HG02623 (cell line): ENCODE results near the gene CDH22.

Source experiments
- ATAC-seq: cut with Tn5 transposase; IDR thresholded peaks from one replicate; pipeline ENCODE4 v1.9.1; 2021; ENCODE audit warnings: moderate library complexity; ENCODE audit not compliant: unreplicated experiment

The CDH22 gene

DNA sequence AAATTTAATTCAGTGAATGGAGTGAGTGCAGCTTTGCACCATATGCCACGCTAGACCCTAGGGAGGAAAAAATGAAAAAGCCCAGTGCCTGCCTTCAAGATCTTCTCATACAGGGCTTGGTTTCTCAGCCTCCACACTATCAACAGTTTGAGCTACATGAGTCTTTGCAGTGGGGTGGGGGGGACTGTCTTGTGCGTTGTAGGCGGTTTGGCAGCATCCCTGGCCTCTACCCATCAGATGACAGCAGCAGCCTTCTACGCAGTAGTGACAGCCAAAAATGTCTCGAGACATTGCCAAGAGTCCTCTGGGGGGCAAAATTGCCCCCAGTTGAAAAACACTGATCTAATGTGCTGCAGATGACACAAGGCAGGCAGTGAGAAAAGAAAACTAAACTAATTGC lies 6.2 kb downstream of the CDH22 start:
- ATAC-seq: no peak

DNA sequence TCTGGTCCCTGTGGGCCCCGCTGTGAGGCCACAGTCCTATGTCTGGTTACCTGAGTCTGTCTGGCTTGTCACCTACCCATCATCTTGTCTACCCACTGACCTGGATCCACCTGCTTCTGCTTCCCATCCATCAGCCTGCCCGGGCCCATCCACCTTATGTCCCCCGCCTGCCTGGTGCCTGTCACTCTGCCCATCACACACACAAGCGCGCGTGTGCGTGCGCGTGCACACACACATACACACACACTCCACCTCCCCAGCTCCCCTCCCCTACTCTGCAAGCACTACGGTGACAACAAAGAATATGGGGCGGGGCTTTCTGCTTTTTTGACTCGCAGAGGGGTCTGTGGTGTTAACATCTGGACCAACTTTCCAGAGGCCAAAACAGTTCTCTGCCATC lies 8.0 kb downstream of the CDH22 start:
- no peak for ATAC-seq

DNA sequence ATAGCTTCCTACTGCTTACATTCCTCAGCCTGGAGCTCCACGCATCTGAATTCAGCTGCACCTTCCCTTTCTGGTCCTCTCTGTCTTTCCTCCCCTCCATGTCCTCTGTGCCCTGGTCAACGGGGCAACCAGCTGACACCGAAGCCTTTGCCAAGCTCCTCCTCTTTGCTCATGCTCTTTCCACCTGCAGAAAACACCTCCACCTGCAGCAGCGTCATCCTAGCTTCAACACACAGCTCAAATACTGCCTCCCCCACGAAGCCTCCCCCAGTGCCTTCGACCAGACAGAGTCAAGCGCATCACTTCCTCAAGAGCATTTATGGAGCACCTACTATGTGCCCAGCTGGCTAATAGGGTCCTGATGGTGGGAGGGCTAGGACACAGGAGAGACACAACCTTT lies 9.2 kb downstream of the CDH22 start:
- ATAC-seq: no peak

DNA sequence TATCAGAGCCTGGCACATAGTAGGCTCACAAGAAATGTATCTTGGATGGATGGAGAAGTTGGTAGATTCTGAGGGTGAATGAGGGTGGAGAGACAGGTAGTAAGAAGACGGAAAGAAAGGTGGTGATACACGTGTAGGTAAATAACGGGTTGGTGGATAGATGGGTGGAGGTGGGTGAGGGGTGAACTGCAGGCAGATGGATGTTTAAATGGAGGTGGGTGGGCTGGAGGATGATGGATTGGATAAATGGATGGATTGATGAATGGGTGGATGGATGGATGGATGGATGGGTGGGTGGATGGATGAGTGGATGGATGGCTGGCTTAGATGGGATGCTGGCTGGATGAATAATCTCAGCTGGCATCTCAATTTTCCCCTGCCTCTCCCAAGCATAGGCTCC lies 9.9 kb downstream of the CDH22 start:
- ATAC-seq: no peak

DNA sequence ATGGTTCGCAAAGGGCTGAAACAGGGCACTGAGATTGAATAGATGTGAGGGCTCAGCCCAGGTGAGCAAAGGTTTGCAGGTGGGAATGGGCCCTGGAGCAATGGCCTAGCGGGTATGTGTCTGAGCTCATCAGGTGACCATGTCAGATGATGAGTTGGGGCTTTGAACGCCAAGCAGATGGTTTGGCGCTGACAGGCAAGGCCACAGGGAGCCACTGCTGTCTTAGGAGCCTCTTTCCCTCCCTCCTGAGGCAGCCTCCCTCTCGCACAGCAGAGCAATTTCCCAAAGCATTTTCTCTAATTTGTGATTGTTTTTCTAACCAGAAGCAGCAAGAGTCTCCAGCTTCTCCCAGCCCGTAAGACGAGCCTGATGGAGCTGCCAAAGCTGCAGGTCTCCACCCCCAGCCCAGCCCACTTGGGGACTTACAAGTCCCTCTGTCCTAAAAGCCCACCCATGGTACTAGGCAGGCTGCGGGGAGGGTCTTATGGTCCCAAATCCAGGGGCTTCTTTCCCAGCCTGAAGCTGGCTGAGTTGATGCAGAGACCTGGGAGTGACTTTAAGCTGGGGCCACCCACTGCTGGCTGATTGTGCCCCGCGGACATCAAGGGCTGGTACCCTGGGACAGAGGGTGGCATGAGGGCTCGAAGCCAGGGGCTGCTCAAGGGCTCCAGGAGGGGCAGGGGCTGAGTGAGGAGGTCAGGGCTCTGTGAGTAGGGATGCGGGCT lies 11.6 kb downstream of the CDH22 start:
- ATAC-seq: no peak

DNA sequence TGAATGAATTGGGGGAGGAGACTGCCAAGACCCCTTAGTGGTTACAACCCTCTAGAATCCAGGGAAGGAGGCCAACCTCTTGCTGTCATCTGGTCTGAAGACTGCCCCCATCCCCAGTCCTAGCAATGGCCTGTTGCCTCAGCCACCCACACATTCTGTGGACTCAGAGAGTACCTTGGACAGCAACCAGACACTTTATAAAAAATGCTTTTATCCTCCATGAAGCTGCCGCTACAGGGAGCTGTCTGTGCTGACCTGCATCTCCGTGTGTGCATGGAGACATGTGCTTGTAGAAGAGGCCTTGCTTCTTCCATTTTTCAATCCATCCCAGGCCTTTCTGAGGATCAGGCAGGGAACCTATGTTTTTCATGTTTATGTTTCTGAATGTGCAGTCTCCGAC lies 15.2 kb downstream of the CDH22 start:
- no peak for ATAC-seq

DNA sequence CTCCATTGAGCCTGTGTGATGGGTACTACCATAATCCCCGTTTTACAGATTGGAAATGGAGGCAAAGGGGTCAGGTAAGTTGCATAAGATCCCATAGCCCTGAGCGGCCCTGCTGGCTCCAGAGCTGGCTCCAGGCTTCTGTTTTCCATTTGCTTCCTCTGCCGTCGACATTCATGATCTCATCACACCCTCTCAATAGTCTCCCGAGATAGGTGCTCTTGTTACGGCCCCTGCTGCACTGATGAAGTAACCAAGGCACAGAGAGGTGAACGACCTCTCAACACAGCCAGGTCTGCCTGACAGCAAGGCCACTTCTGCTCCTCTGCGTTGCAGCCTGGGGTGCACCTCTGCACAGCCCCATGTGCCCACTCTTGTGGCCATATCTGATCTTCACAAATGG lies 16.9 kb downstream of the CDH22 start:
- no peak for ATAC-seq

DNA sequence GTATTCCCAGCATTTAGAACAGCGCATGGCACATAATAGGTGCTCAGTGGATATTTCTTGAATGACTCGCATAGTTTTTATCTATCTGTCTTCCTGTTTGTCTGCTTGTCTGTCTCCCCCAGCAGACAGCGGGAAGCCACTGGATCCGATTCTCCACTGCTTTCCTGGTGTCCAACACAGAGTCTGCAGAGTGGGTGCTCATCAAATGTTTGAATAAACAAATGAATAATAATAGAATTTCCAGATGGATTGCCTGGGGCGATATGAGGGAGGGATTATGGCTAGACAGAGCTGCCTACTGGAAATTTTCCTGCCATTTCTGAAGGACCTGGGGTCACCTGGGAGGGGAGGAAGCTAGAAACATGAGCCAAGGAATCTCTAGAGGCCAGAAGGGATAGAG lies 18.9 kb downstream of the CDH22 start:
- ATAC-seq: no peak

DNA sequence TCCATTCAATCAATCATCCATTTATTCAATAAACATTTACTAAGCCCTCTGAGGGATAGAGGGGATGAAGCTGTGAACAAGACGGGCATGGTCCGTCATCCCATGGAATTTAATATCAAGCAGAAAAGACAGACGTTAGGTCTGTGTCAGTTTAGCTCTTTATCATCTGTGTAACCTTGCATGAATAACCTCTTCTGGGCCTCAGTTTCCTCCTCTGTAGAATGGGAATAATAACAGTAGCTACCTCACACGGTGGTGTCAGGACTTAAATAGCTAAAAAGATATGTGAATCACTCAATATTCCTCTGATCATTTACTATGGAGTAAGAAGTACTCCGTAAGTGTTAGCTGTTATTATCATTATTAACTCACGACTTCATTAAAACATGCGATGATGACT lies 21.3 kb downstream of the CDH22 start:
- no peak for ATAC-seq

DNA sequence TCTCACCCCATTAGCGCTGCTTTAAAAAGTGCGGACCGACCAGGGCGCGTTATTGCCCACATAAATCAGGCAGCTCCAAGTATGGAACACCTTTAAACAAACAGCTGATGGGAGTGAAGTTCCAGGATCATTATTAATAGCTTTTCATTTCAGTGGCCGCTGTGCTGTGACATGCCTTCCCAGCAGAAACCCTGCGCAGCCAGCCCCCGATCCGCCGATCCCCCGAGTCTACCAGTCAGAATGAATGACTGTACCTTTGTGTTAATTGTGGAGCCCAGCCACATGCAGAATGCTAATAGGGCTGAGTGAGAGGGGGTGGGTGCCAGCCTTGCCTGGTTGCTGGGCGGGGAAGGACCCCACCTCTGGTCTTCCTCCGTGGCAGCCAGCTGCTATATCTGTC lies 21.9 kb downstream of the CDH22 start:
- no peak for ATAC-seq

DNA sequence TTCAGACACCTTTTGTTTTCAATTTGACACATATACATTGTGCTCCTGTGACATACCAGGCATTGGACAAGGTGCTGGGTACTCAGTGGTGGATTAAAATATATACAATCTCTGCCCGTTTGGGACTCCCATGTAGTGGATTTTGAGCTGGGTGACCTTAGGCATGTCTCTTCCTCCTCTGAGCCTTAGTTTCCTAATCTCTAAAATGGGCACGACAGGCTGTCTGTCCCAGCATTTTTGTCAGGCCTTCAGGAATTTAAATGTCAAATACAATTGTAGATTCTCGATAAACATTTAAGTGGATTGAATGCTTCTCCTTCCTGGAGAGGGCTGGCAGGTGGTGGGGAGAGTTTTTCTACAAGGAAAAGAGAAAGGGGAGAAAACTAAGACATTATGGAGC lies 22.6 kb downstream of the CDH22 start:
- ATAC-seq: no peak

DNA sequence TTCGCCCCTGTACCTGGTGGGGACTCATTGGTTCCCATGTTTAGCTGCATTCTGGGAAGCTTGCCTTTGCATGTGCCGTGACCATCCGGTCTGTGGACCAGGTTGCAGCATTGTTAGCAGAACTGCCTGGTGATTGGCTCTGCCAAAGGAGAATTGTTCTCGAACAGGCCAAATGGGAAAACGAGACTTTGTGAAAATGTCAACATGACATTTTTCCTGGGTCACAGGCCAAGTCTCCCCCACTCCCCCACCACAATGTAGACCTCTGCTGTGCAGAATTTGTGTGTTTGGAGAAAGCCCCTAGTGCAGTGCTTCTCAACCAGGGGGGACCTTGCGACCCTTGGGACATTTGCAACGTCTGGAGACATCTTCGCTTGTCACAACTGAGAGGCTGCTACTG lies 23.2 kb downstream of the CDH22 start:
- no peak for ATAC-seq

DNA sequence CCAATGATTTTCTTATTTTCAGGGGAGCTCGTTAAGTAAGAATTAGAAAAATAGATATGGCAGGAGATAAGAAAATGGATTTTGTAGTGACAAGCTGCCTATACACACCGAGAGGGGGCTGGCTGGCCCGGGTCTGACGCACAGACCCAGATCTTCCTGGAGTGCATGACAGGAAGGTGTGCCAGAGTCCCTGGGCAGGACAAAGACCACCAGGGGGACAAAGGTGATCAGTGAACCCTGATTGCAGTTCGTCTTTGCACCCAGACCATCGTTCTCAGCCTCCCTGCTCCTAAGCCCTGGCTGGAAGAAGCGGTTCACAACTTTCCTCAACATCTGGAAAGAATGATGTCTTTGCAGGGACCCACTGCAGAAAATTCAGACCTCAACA lies 24.3 kb downstream of the CDH22 start:
- ATAC-seq: no peak

DNA sequence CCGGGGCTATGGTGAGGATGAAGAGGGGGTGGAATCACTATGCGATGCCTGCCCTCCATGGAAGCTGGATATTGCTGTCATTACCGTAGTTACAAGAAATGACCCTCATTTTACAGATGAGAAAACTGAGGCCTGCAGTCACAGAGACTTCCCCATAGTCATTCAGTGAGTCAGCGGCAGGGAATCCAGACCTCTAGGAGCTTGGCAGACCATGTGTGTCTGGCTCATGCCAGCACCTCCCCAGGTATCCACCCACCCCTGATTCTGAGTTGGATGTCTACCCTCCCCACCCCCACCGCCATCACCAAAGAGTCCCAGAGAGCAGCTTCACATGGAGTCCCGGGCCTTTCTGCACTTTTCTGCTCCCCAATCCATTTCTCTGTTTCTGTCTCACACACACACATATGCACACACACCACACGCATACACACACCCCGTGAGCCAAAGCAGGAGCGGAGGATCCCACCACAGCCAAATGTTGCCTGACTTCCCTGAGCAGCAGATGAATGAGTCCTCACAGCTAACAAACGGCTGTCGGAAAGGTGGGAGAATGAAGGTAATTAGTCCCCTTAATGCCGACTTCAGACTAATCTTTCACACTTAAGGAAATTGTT lies 24.8 kb downstream of the CDH22 start:
- ATAC-seq: no peak

DNA sequence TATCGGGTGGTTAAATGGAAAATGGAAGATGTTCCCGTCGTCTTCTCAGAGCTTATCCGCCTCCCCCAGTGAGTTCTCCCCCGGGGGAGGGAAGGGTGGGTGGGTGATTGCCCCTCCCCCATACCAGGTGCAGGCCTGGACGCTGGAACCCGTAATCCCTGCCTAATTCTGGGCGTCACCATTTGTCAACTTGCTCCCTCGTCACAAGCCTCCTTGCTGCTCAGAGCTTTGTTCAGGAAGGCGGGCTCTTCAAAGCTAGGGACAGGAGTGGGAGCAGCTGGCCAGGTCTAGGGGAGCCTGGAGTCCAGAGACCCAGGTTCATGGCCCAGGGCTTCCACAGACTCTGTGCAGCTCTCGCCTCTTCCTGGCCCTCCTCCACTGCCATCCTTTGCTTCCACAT lies 25.6 kb downstream of the CDH22 start:
- no peak for ATAC-seq

DNA sequence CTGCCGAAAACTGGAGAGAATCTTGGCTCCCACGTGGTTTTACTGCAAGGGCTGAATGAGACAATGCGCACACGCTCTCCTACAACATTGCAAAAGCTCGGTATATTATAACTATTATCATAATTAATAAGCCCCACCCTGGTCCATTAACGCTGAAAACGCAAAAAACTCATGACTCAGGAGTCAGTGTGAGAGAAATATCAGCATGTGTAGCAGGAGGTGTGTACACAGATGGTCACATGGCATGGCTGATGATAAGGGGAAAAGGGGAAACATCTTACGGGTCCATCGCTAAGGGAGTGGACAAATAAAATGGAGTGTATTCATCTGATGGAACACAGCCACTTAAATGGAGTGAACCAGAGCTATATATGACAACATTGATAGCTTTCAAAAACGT lies 29.2 kb downstream of the CDH22 start:
- no peak for ATAC-seq

DNA sequence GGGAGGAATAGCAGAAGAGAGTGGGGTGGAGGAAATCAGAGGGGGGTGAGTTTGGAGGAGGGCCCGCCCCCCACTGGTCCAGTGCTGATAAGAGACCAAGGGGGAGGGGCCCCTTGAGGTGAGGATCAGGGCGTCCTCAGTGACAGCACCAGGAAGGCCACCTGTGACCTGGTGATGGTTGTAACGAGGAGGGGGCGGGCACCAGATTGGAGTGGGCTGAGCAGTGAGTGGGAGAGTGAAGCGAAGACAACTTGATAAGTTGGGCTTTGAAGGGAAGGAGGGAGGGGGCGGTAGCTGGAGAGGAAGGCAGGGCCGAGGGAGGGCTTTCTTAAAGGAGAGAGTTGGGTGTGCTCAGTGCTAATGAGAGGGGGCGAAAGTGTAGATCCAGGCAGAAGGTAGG lies 30.7 kb downstream of the CDH22 start:
- no peak for ATAC-seq

DNA sequence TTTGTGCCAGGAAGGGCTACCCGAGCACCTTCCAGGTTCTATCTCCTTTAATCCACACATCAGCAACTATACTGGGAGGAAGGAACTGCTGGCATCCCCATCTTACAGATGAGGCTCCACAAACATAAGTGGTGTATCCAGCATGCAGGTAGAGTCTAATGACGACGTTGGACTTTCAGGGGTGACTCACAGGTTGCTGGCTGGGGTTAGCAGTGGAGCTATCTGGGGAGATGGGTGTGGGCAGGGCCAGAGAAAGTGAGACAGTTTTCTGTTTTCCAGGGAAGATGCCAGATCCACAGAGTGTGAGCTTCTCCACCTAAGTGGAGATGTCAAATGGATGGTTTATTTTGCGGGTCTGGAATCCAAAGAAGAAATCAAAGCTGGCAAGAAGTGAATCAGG lies 31.8 kb downstream of the CDH22 start:
- ATAC-seq: no peak

DNA sequence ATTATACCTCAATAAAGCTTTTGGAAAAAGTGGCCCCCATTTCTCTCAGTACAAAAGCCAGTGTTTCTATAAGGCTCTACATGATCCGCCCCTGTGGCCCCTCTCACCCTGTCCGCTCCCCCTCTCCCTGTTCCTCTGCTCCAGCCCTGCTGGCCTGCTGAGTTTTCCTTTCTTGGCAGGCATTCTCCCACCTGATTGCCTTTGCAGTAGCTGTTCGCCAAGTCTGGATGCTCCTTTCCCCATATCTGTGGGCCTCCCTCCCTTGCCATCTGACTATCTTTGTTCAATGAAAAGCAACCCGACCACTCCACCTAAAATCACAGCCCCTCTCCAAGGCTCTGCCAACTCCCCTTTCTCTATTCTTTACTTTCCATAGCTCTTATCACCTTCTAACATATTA lies 33.2 kb downstream of the CDH22 start:
- no peak for ATAC-seq

DNA sequence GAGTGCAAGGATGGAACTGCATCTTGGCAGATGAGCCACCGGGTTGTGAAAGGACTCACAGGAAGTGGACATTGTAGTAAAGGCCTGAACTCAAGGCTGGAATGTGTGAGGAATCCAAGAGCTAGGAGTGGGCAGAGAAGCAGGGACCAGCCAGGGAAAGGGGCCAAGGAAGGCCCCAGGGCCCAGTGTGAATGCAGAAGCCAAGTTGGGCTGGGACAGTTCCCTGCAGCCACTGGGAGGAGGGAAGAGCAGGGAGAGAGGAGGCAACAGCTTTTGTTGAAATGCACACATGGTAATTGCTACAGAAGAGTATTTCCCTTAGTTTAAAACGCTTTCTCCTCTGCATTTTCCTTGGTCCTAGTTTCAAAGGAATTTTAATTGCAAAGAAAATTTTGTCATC lies 34.6 kb downstream of the CDH22 start:
- ATAC-seq: no peak

DNA sequence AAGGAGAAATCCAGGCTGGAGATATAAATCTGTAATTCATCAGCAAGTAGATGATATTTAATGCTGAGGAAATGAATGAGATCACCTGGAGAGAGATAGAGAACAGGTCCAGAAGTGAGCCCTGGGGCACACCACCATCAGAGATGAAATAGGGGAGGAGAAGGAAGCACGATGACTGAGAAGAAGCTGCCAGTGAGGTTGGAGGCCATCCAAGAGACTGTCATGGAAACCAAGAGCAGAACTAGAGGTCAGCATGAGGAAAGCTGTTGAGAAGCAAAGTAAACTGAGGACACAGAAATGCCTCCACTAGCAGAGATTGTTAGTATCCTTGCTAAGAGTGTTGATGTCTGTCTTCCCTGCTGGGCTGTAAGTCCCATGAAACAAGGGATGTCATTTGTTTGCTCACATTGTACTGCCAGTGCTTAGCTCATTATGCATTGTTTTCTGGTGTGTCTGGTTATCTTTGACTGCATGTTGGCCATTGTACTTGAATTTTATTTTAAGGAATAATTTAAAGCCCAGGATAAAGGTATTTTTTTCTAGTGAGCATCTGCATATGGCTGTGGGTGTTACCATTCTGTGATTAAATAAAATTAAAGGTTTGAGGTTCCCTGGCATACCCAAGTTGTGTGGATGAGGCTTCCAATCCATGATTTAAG lies 35.8 kb downstream of the CDH22 start:
- no peak for ATAC-seq

DNA sequence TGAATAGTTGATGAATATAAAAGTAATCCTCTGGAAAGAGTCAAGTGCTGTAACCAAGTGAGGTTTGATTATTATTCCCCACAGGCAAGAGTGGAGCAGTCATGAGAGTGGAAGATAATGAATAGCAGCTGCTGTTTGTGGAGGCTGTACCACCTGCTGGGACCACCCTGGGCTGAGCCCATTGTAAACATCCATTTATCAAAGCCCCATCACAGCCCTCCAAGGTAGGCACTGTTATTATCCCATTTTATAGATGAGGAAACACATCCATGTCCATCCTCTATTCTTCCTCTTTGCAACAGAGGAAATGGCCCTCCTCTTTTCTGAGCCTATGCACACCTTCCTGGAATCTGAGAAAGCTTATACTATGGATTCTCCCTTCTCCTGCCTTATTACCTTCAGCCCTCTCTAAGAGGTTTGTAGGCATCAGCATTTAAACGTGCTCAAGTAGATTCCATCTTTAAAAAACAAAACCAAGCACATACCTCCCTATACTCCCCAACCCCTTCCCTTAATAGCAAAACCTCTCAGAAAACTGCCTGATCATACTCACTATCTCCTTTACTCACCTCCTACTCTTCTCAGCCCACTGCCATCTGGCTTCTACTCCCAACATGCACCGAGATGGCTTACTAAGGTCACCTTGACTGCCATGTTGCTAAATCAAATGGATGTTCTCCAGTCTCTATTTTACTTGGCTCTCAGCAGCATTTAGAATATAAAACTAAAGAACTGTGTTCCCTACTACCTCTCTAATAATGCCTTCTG lies 37.1 kb downstream of the CDH22 start:
- no peak for ATAC-seq
